ENCODE measurements around the gene CLIC4. TPM values are rescaled to one million over a fixed set of nuclear protein-coding genes. Genes with fewer than 3 reads are reported as not detected.
"Not testable (repeated sequence)": the region's sequence is repeated elsewhere in the genome, so short reads cannot be mapped to it uniquely, and the experiment has no call there.

CLIC4 gene
- total RNA-seq, 1 experiment from 2014 or later: 245 TPM

- DNase-seq (ENCODE audit: low read depth): no peak
These were observed 130.0 kb downstream of the CLIC4 start for GRCh38 chr1:24875257-24875656.

GRCh38 chr1:24875991-24876506, 130.8 kb downstream of the CLIC4 start:
- DNase-seq (ENCODE audit: low read depth): no peak

- peak; percentile 9 for DNase-seq (ENCODE audit: low read depth)
These were observed 132.8 kb downstream of the CLIC4 start for GRCh38 chr1:24878045-24878444.

GRCh38 chr1:24878775-24879742, 133.8 kb downstream of the CLIC4 start:
- peak; percentile 47 for DNase-seq (ENCODE audit: low read depth)

DNA sequence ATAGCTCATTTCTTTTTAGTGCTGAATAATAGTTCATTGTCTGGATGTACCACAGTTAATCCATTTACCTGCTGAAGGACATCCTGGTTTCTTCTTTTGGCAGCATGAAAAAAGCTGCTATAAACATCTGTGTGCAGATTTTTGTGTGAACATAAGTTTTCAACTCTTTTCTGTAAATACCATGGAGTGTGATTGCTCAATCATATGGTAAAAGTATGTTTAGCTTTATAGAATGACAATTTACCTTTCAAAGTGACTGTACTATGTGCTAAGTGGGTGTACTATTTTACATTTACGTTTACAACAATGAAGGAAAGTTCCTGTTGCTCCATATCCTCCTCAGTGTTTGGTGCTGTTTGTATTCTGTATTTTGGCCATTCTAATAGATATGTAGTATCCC, 135.8 kb downstream of the CLIC4 start:
- DNase-seq (ENCODE audit: low read depth): no peak

DNA sequence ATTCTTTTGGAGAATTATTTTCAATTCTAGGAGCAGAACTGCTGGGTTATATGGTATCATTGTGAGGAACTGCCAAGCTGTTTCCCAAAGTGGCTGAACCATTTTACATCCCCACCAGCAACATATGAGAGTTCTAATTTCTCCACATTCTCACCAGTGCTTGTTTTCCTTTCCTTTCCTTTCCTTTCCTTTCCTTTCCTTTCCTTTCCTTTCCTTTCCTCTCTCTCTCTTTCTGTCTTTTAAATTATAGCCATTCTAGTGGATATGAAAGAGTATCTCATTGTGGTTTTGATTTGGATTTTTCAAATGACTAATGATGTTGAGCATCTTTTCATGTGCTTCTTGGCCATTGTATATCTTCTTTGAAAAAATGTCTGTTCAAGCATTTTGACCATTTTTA, 139.5 kb downstream of the CLIC4 start:
- no peak for DNase-seq (ENCODE audit: low read depth)

- no peak for DNase-seq (ENCODE audit: low read depth)
These were observed 141.0 kb downstream of the CLIC4 start for GRCh38 chr1:24886241-24886640.

GRCh38 chr1:24888061-24888970, 143.1 kb downstream of the CLIC4 start:
- no peak for DNase-seq (ENCODE audit: low read depth)

- no peak for DNase-seq (ENCODE audit: low read depth)
These were observed 143.9 kb downstream of the CLIC4 start for GRCh38 chr1:24888971-24889676.

- no peak for DNase-seq (ENCODE audit: low read depth)
These were observed 145.6 kb downstream of the CLIC4 start for GRCh38 chr1:24890887-24891286.

GRCh38 chr1:24891367-24891766, 146.1 kb downstream of the CLIC4 start:
- not testable (repeated sequence) for DNase-seq (ENCODE audit: low read depth)

- DNase-seq (ENCODE audit: low read depth): no peak
These were observed 147.2 kb downstream of the CLIC4 start for GRCh38 chr1:24892188-24893153.

DNA sequence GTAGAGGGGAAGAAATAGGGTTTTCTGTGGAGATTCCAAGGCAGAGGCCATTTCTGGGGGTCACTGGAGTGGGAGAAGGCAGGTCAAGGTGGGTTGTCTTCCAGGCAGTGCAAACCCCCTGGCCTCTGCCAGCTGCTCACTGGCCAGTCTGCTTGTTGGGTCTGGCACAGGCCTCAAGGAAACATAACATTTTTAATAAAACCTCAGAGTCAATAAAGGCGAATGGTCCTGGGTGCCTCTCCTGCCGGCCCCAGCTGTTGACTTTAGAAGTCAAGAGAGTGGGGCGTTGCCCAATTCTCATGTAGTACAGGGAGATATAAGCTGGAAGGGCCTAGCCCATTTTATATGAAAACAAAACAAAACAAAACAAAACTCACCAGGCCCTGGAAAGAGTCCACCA, 148.2 kb downstream of the CLIC4 start:
- DNase-seq (ENCODE audit: low read depth): no peak

Other genes with a start within 250 kb of the CLIC4 start
- 10.5 and 11.3 TPM in 2 replicates for gene RCAN3, start 242.6 kb upstream of the CLIC4 start, total RNA-seq (2014; rRNA removed; shearing (Covaris generic))
- not detected in 2 replicates for gene NCMAP, start 189.4 kb upstream of the CLIC4 start, total RNA-seq (2014; rRNA removed; shearing (Covaris generic))
- 32.9 and 41.0 TPM in 2 replicates for gene SRRM1, start 102.1 kb upstream of the CLIC4 start, total RNA-seq (2014; rRNA removed; shearing (Covaris generic))
- 5.5 and 5.6 TPM in 2 replicates for gene RUNX3, start 184.8 kb downstream of the CLIC4 start, total RNA-seq (2014; rRNA removed; shearing (Covaris generic))

Measured in Daoy (cell line).